K562 (cell line): ENCODE data around the gene TEKT2. TPM values are rescaled to one million over a fixed set of nuclear protein-coding genes. Genes with fewer than 3 reads are reported as not detected.

Experiments
- CBX1 ChIP-seq: sonication (generic); IDR thresholded peaks from 2 replicates; pipeline ENCODE4 v1.6.1; 2016; ENCODE audit warnings: antibody characterized with exemption, low read depth, mild to moderate bottlenecking
- CHCHD3 ChIP-seq: fragments of 250-450 bp; sonication (Bioruptor Pico); IDR thresholded peaks from 2 replicates; pipeline ENCODE4 v2.1.2; 2022; ENCODE audit warnings: mild to moderate bottlenecking
- CSDE1 ChIP-seq, 2 experiments: fragments of 450-650 bp; IDR thresholded peaks; 2 replicates each; pipeline ENCODE4 v1.6.1; 2016; ENCODE audit warnings: mild to moderate bottlenecking in 1 of 2
- E2F5 ChIP-seq: sonication (generic); formaldehyde crosslinking; IDR thresholded peaks from 2 replicates; pipeline ENCODE4 v1.8.0; 2022; ENCODE audit warnings: mild to moderate bottlenecking, missing genetic modification reagents
- EP400 ChIP-seq: fragments of 450-650 bp; IDR thresholded peaks from 2 replicates; pipeline ENCODE4 v1.6.1; 2017; ENCODE audit warnings: antibody characterized with exemption, mild to moderate bottlenecking, moderate library complexity
- ETV1 ChIP-seq: fragments of 450-650 bp; conservative IDR thresholded peaks from 2 replicates; pipeline ENCODE4 v1.6.1; 2016; ENCODE audit warnings: missing genetic modification characterization, control low read depth, low read depth, missing compliant biosample characterization
- FOXJ3 ChIP-seq: sonication (generic); formaldehyde crosslinking; IDR thresholded peaks from 2 replicates; pipeline ENCODE4 v1.4.0; 2020; ENCODE audit warnings: mild to moderate bottlenecking, missing genetic modification reagents
- KLF10 ChIP-seq: fragments of 250-450 bp; sonication (Bioruptor Pico); IDR thresholded peaks from 2 replicates; pipeline ENCODE4 v1.6.1; 2021; ENCODE audit warnings: matching md5 sums
- KLF13 ChIP-seq: fragments of 450-650 bp; IDR thresholded peaks from 2 replicates; pipeline ENCODE4 v1.6.1; 2016; ENCODE audit warnings: missing genetic modification characterization, low read depth, mild to moderate bottlenecking, missing compliant biosample characterization, moderate library complexity, borderline replicate concordance
- MYNN ChIP-seq, 2 experiments: sonication (generic); formaldehyde crosslinking in 1 of 2; IDR thresholded peaks; 2 replicates each; pipeline versions ENCODE4 v1.5.0 to v1.6.1; 2016 to 2020; ENCODE audit warnings: antibody characterized with exemption in 1 of 2, missing genetic modification reagents in 1 of 2
- PPARD ChIP-seq: fragments of 250-450 bp; sonication (Bioruptor Pico); IDR thresholded peaks from 2 replicates; pipeline ENCODE4 v1.8.0; 2022; ENCODE audit warnings: inconsistent platforms, mild to moderate bottlenecking, moderate library complexity
- RERE ChIP-seq: sonication (generic); formaldehyde crosslinking; IDR thresholded peaks from 2 replicates; pipeline ENCODE4 v1.8.0; 2023; ENCODE audit warnings: missing genetic modification reagents, mild to moderate bottlenecking, borderline replicate concordance
- SMARCA4 ChIP-seq: fragments of 450-650 bp; IDR thresholded peaks from 2 replicates; pipeline ENCODE4 v1.6.1; 2016
- SMARCA5 ChIP-seq: fragments of 450-650 bp; IDR thresholded peaks from 2 replicates; pipeline ENCODE4 v1.6.1; 2016
- SMARCE1 ChIP-seq: fragments of 450-650 bp; IDR thresholded peaks from 2 replicates; pipeline ENCODE4 v1.7.1; 2016; ENCODE audit warnings: mild to moderate bottlenecking
- SPI1 ChIP-seq: IDR thresholded peaks from 2 replicates; pipeline ENCODE4 v1.6.1; 2011; ENCODE audit warnings: low read depth, low read length, control low read depth, borderline replicate concordance
- ZBTB43 ChIP-seq: sonication (generic); formaldehyde crosslinking; IDR thresholded peaks from 2 replicates; pipeline ENCODE4 v1.8.0; 2023; ENCODE audit warnings: mild to moderate bottlenecking, missing genetic modification reagents
- ZFP1 ChIP-seq: fragments of 450-650 bp; formaldehyde crosslinking; IDR thresholded peaks from 2 replicates; pipeline ENCODE4 v1.4.0; 2020; ENCODE audit warnings: mild to moderate bottlenecking, mixed read lengths
- ZKSCAN3 ChIP-seq: fragments of 250-450 bp; sonication (Bioruptor Pico); IDR thresholded peaks from 2 replicates; pipeline ENCODE4 v1.4.0; 2020
- ZNF143 ChIP-seq: sonication (generic); formaldehyde crosslinking; IDR thresholded peaks from 2 replicates; pipeline ENCODE4 v1.9.0; 2022; ENCODE audit warnings: mild to moderate bottlenecking, missing genetic modification reagents
- ZNF551 ChIP-seq: fragments of 250-450 bp; sonication (Bioruptor Pico); IDR thresholded peaks from 2 replicates; pipeline ENCODE4 v1.5.0; 2021; ENCODE audit warnings: mild to moderate bottlenecking, moderate library complexity
- ZNF586 ChIP-seq: fragments of 450-650 bp; formaldehyde crosslinking; conservative IDR thresholded peaks from 2 replicates; pipeline ENCODE4 v1.4.0; 2020; ENCODE audit warnings: mild to moderate bottlenecking, moderate library complexity
- ZNF75A ChIP-seq: fragments of 450-650 bp; formaldehyde crosslinking; IDR thresholded peaks from 2 replicates; pipeline ENCODE4 v1.4.0; 2020; ENCODE audit warnings: mild to moderate bottlenecking
- polyA plus RNA-seq, 8 experiments: library from polyadenylated mRNA; depleted of rRNA in 4 of 8; stranded (reverse) in 5 of 8; unstranded in 3 of 8; fragments of >200 nt; fragmentation: Nextera tagmentation in 2 of 8; fragmentation: Illumina TruSeq in 1 of 8; extraction: Ambion mirVana in 2 of 8; extraction: Trizol in 1 of 8; gene quantifications; 2 replicates each; pipeline versions ENCODE4 v1.2.1 to v1.2.3, GENCODE V29; 2011 to 2014; ENCODE audit warnings: inconsistent platforms in 1 of 8, missing spikeins in 1 of 8
- total RNA-seq, 7 experiments: library from RNA; depleted of rRNA in 6 of 7; stranded (reverse); fragments of >200 nt in 6 of 7; fragmentation: Illumina TruSeq in 2 of 7; extraction: Trizol in 2 of 7; gene quantifications; 2 replicates each; pipeline versions ENCODE4 v1.2.1 to v1.2.3, GENCODE V29; 2011 to 2021; ENCODE audit warnings: low replicate concordance in 1 of 7

The TEKT2 gene
- total and polyA plus RNA-seq, 9 of the 15 experiments (the other 6 are each of a cell fraction or from before 2014, with no cell fraction given): 0.06 to 0.94 (median 0.30) TPM; not detected in 1

GRCh38 chr1:36099681-36100341 lies 15.9 kb downstream of the TEKT2 start (continued):
- no peak for TF ChIP-seq ZNF75A (CRISPR knock-in tag)
- no peak for TF ChIP-seq KLF10 (CRISPR knock-in tag)
- TF ChIP-seq PPARD (CRISPR knock-in tag): no peak
- TF ChIP-seq KLF13 (tag): peak; percentile 38; the same call in 1 of the 2 replicates
- peak; percentile 99 for TF ChIP-seq SMARCA5
- TF ChIP-seq EP400: no peak
- no peak for TF ChIP-seq MYNN (IDR thresholded peaks at IDR 0.05)
- TF ChIP-seq MYNN (CRISPR knock-in tag; IDR thresholded peaks at IDR 0.05): no peak
- TF ChIP-seq ZKSCAN3 (CRISPR knock-in tag): no peak
- 0 out of 2 replicates have a peak, but pooled peaks have one; percentile 25 for TF ChIP-seq ZNF143 (CRISPR knock-in tag)
- no peak for TF ChIP-seq ETV1 (tag)
- no peak for TF ChIP-seq CSDE1 (IDR thresholded peaks at IDR 0.05)
- TF ChIP-seq ZNF586: no peak
- TF ChIP-seq E2F5: peak; percentile 90; the same call in 1 of the 2 replicates
- TF ChIP-seq CBX1: no peak
- no peak for TF ChIP-seq SMARCA4
- no peak for TF ChIP-seq ZFP1 (CRISPR knock-in tag)
- TF ChIP-seq CHCHD3 (CRISPR knock-in tag): no peak
- peak; percentile 59; the same call in 1 of the 2 replicates for TF ChIP-seq SMARCE1
- TF ChIP-seq SPI1: no peak
- TF ChIP-seq FOXJ3 (CRISPR knock-in tag): no peak
- TF ChIP-seq ZNF551 (CRISPR knock-in tag): no peak
- TF ChIP-seq RERE (CRISPR knock-in tag): no peak
- TF ChIP-seq ZBTB43 (CRISPR knock-in tag): no peak
